ENCODE results near the gene VAMP1. TPM values are rescaled to one million over a fixed set of nuclear protein-coding genes. Genes with fewer than 3 reads are reported as not detected.

The VAMP1 gene
- total and polyA plus RNA-seq, 2 donors from 2014 or later = 4.9 to 13.2 TPM

GRCh38 chr12:6450091-6450868 lies 20.2 kb downstream of the VAMP1 start:
- no peaks in the 10 kb centered on the region for H3K27me3 ChIP-seq (ENCODE audit: control insufficient read depth, insufficient read depth, low read length)
- DNase-seq (no peak), FAIRE-seq (no peak)
- H3K4me1 ChIP-seq (ENCODE audit: control insufficient read depth in 2 of 3, insufficient read depth in 2 of 3, low read depth in 1 of 3, low read length in 3 of 3) = peaks cover 3 to 24% (median 17%) of the 10 kb centered on the region in 3 donors
- peak overlapping the region; percentile 77 to 92 (median 88) for H3K4me3 ChIP-seq (ENCODE audit: low read length in 3 of 3)
- TF ChIP-seq CTCF (IDR thresholded peaks at IDR 0.05; ENCODE audit: borderline replicate concordance, extremely low read depth, insufficient read depth) = no peak
- H3K36me3 ChIP-seq (ENCODE audit: control insufficient read depth in 2 of 3, insufficient read depth in 3 of 3, low read length in 3 of 3) = peaks cover 2 to 15% (median 9%) of the 10 kb centered on the region in 3 donors
- intact Hi-C loops (cut with DNase I) = loop anchor here (10.0 kb wide), 1 partner anchor 115 kb away; no protein-coding TSS in a partner anchor
- H3K9ac ChIP-seq (ENCODE audit: low read length in 3 of 3) = peak overlapping the region in 1 of 3 donors; percentile 98
- peak overlapping the region in 1 of 2 donors; percentile 99 for H3K27ac ChIP-seq (ENCODE audit: low read depth in 2 of 2, low read length in 2 of 2)
- H3K9me3 ChIP-seq (ENCODE audit: control insufficient read depth in 2 of 3, insufficient read depth in 1 of 3, low read length in 3 of 3) = no peaks in the 10 kb centered on the region

GRCh38 chr12:6444704-6445688 lies 25.5 kb downstream of the VAMP1 start, which contains the start of gene CD27:
TSS of gene CD27 (plus strand) at chr12:6444955. CDS start at chr12:6445096, 141 bp downstream.
- Histone ChIP-seq H3K27me3 (ENCODE audit: control insufficient read depth, insufficient read depth, low read length) (no peaks in the 10 kb centered on the region), H3K4me1 (ENCODE audit: control insufficient read depth in 2 of 3, insufficient read depth in 2 of 3, low read depth in 1 of 3, low read length in 3 of 3) (peaks cover 0 to 1% (median under 1%) of the 10 kb centered on the region in 3 donors), H3K4me3 (ENCODE audit: low read length in 3 of 3) (no peak within 1 kb of the TSS), H3K36me3 (ENCODE audit: control insufficient read depth in 2 of 3, insufficient read depth in 3 of 3, low read length in 3 of 3) (peaks cover 0 to 2% (median 0%) of the 10 kb centered on the region in 3 donors), H3K9me3 (ENCODE audit: control insufficient read depth in 2 of 3, insufficient read depth in 1 of 3, low read length in 3 of 3) (no peaks in the 10 kb centered on the region), H3K27ac (ENCODE audit: low read depth in 2 of 2, low read length in 2 of 2) (no peak within 1 kb of the TSS), H3K9ac (ENCODE audit: low read length in 3 of 3) (no peak within 1 kb of the TSS)
- no peak for TF ChIP-seq CTCF (IDR thresholded peaks at IDR 0.05; ENCODE audit: borderline replicate concordance, extremely low read depth, insufficient read depth)
- DNase-seq (peak in 1 of 5 donors; percentile 66), FAIRE-seq (no peak)
- intact Hi-C loops (cut with DNase I) = no loop called here

GRCh38 chr12:6444031-6444430 lies 26.4 kb downstream of the VAMP1 start:
- H3K4me3 ChIP-seq (ENCODE audit: low read length in 3 of 3) = no peak overlapping the region
- no peak for FAIRE-seq
- intact Hi-C loops (cut with DNase I) = no loop called here
- no peaks in the 10 kb centered on the region for H3K27me3 ChIP-seq (ENCODE audit: control insufficient read depth, insufficient read depth, low read length)
- peak in 1 of 5 donors; percentile 4 for DNase-seq
- H3K9ac ChIP-seq (ENCODE audit: low read length in 3 of 3) = no peak overlapping the region
- peaks cover 0 to 2% (median 0%) of the 10 kb centered on the region in 3 donors for H3K36me3 ChIP-seq (ENCODE audit: control insufficient read depth in 2 of 3, insufficient read depth in 3 of 3, low read length in 3 of 3)
- no peak overlapping the region for H3K27ac ChIP-seq (ENCODE audit: low read depth in 2 of 2, low read length in 2 of 2)
- no peaks in the 10 kb centered on the region for H3K4me1 ChIP-seq (ENCODE audit: control insufficient read depth in 2 of 3, insufficient read depth in 2 of 3, low read depth in 1 of 3, low read length in 3 of 3)
- TF ChIP-seq CTCF (IDR thresholded peaks at IDR 0.05; ENCODE audit: borderline replicate concordance, extremely low read depth, insufficient read depth) = no peak
- no peaks in the 10 kb centered on the region for H3K9me3 ChIP-seq (ENCODE audit: control insufficient read depth in 2 of 3, insufficient read depth in 1 of 3, low read length in 3 of 3)
